UCSD-AML1 (cell line): ENCODE results near the gene CPLX3.
"Not testable (repeated sequence)": the region's sequence is repeated elsewhere in the genome, so short reads cannot be mapped to it uniquely, and the experiment has no call there.

Source experiments
- DNase-seq: peaks from one replicate; lab custom pipeline; 2025; ENCODE audit not compliant: unreplicated experiment; lab: John Stamatoyannopoulos, UW

The CPLX3 gene, protein sequence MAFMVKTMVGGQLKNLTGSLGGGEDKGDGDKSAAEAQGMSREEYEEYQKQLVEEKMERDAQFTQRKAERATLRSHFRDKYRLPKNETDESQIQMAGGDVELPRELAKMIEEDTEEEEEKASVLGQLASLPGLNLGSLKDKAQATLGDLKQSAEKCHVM

DNA sequence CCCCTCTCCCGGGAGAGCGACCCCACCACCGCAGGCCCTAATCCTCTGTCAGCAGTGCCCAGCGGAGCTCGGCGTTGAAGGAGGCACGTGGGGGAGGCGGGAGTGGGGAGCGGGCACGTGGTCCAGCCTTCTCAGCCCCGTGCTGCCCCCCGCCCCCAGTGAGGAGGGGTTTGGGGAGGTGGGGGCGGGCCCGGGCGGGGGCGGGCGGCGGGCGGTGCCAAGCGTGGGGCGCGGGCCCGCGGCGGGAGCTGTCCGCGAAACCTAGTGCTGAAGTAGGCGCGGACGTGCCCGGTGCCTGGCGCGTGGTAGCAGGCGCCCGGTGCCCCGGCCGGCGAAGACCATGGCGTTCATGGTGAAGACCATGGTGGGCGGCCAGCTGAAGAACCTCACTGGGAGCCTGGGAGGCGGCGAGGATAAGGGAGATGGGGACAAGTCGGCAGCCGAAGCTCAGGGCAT, at the start of gene CPLX3:
Gene CPLX3 (plus strand): TSS at position 264 of the 456 bp plus-strand sequence. CDS start 77 bp downstream, at position 341.
- DNase-seq: peak; percentile 30

DNA sequence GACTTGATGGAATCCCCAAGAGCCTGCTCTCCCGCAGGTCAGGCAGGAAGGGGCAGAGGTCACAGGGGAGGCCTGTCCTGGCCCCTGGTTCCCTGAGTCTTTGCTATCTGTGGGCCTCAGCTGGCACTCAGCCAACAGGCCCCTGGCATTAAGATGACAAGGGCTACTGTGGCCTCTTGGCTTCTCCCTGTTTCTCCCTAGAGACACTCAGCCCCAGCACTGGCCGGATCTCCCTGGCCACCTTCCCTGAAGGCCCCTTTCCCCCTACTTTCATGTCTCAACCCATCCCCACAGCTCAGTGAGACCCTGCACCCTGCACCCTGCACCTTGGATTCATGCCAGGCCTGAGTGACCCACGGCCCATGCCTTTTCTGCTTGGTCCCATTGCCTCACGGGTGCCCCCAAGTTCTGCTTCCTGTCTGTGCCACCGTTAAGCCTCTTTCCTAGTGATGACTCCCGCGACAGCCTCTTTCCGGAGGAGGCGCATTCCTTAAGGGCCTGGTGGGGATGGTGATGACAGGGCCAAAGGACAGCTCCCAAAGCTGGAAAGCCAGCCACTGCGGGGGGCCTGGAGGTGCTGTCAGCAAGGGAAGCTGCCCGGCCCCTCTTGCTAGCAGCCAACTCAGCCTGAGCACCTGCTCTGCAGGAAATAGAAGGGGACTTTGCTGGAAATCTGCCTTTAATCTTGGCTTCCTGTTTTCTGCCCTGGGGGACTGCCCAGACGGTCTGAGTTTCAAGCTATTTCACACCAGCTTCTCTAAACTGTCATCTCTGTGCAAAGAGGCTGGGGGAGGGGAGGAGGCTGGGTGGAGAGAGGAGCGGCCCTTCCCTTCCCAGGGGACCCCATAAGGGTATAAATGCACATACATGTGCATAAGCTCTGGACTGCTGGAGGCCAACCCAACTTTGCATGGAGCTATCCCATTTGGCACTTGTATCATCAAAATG, 49.3 kb upstream of the CPLX3 start:
- DNase-seq: peak; percentile 80

DNA sequence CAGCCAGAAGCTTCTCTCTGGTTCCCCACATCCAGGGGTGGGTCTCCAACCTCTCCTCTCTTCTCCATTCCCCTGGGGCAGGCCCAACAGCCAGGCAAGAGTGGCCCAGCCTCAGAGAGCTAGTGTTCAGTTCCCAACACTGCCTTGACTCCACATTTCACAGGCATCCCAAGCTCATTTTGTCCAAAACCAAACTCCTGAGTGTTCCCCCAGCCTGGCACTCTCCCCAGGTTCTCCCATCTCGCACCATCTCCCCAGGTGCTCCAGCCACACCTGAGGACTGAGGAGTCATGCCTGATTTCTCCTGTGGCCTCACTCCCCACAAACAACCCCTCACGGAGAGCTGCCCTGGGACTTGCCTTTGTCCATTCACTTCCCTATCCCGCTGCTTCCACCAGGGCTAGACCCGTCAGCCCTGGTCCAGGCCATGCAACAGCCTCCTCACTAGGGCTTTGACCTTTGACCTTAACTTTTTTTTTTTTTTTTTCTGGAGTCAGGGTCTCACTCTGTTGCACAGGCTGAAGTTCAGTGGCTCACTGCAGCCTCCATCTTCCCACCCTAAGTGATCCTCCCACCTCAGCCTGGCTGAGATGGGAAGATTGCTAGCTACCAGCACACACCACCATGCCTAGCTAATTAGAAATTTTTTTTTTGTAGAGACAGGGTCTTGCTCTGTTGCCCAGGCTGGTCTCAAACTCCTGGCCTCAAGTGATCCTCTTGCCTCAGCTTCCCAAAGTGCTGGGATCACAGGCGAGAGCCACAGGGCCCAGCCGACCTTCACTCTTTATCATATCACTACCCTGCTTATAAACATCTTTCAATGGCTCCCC, 48.4 kb upstream of the CPLX3 start:
- DNase-seq: no peak

DNA sequence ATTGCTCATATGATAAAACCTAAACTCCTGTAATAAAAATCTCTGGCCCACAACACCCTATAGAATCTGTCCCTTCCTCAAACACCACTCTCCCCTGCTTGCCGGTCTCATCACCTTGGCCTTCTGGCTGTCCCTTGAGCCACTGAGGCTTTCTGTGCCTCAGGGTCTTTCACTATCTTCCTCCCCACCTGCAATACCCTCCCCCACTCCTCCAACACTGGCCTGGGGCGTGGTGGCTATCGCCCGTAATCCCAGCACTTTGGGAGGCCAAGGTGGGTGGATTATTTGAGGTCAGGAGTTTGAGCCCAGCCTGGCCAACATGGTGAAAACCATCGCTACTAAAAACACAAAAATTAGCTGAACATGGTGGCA, 47.8 kb upstream of the CPLX3 start:
- DNase-seq: no peak

DNA sequence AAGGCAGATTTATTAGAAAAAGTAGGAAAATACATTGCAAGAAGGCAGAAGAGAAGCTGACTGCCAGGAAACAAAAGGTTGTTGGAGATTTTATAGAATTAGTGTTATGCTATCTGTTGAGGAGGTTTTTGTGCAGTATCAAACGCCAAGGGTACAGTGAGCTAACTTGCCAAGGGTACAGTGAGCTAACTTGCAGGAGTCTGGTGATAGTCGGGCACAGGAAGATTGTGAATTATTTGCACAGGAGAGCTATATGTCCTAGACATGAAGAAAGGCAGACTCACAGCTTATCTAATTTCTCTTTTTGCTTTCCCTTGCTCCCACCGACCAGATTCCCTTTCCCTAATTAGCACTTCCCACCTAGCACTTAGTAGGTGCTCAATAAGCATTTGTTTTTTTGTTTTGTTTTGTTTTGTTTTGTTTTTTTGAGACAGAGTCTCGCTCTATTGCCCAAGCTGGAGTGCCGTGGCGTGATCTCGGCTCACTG, 47.2 kb upstream of the CPLX3 start:
- DNase-seq: no peak

DNA sequence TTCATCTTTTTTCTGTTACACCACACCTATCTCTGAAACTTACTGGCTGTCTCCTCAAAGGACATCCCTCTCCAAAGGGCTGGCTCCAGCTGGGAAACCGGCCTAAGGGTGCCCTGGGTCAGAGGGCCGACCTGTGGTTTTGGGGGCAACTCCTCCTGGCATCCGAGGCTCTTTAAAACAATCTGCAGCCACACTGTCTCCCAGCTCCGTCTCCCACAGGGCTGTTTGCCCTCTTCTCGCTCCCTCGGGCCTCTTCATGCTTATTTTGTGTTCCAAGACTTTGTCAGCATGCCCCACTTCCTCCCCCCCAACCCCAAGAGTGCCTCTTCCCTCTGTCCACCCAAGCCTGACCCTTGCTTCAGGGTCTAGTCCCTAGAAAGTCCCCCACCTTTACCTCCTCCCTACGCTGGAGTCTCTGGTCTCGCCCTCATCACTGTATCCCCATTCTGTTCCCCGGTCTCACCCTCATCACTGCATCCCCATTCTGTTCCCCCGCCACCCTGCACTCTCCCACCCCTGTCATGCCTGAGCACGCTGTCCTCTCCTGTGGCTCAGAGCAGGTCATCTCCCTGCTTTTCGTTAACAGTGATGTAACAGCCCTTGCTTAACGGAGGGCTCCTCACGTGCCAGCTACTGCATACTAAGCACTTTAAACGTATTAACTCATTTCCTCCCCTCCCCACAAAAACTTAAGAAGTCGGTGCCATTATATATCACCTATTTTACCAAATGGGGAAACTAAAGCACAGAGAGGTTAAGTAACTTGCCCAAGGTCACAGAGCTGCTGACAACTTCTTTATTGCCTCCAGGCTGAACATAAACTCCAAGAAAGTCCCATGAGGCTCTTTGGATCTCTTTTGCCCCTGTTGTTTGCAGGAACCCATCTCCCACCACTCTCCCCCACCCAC, 45.6 kb upstream of the CPLX3 start:
- no peak for DNase-seq

DNA sequence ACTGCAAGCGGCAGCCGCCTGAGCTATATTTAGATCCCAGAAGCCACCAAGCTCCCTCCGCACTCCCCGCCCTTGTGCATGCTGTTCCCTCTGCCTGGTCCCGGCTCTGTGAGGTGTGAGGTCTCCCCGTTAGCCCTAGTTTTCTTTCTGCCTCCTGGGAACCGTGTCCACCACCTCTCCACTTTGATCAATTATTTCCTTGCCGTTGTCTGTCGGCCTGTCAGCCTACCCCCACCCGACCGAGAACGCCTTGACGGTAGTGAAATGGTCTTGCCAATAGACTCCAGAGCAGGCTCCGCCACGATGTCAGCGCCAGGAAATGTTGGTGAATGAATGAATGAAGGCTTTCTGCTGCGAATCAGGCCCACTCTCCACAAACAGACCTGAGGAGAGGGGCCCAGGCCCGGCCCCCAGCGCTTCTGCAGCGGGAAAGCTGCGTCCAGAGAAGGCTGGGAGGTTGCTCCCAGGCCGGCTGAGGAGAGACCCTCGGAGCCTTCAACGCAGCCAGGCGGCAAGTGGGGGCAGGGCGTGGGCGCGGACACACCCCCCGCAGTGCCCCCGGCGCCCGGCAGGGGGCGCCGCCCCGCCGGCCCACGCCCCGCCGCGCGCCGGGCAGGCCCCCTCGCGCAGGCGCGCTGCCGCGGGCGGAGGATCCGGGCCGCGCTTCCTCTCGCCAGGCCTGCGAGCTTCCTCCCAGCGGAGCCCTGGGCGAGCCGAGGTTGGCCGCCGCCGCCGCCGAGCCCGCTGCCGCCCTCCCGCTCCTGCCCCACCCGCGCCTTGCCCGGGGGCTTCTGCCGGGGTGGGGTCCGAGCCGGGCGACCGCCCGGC, 44.8 kb upstream of the CPLX3 start, which contains the start of gene CSK:
Gene CSK (plus strand): TSS at position 650 of the 828 bp plus-strand sequence. CDS start 16,218 bp downstream, outside the sequence.
- peak; percentile 85 for DNase-seq

DNA sequence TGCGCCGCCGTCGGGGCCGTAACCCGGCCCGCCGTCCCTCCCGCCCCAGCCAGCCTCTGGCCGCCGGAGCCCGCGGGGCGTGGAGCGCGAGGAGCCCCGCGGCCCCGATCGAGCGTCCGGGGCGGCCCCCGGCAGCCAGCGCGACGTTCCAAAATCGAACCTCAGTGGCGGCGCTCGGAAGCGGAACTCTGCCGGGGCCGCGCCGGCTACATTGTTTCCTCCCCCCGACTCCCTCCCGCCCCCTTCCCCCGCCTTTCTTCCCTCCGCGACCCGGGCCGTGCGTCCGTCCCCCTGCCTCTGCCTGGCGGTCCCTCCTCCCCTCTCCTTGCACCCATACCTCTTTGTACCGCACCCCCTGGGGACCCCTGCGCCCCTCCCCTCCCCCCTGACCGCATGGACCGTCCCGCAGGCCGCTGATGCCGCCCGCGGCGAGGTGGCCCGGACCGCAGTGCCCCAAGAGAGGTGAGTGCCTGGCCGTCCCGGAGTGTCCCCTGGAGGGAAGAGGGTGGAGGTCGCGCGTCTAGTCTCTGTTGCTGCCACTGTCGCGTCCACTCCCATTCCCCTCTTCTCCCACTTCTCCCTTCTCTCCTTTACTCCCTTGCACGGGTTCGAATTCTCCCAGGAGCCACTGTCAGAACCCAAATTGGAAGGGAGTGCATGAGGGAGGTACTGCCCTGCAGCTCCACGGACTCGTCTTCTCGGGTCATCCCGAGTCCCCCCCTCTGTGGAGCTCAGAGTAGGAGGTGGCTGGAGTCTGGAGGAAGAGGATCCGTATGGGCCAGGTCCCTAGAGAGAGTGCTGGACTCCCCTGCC, 44.0 kb upstream of the CPLX3 start:
- DNase-seq: peak; percentile 52

DNA sequence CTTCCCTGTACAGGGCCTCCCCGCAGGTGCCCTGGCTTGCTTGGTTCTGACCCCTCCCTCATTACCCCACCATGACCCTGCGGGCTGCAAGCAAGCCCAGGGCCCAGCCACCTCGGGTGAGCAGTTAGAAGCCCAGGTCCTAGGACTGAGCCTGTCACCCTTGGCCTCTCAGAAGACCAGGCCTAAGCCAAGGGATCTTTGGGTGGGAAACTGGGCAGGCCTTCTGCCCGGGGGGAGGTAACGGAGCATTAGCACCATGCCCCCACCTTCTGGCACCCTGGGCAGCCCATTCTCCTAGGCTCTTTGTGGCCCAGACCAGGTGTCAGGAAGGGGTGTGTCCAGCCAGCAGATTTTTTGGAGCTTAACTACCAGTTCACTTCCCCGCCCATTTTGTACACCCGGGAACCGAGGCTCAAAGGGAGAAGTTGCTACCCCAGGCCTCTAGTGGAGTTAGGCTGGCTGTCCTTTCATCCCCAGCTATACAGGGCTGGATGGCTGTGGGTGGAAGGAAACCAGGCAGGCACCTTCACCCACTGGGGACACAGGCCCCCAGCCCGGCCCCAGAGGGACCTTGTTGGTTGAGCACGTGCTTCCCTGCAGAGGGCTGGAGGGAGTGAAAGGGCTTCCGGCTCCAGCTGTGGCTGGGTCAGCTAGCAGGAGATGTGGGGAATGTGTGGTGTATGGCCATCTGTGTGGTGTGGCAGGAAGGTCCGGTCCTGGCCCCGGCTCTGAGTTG, 43.2 kb upstream of the CPLX3 start:
- peak; percentile 58 for DNase-seq

DNA sequence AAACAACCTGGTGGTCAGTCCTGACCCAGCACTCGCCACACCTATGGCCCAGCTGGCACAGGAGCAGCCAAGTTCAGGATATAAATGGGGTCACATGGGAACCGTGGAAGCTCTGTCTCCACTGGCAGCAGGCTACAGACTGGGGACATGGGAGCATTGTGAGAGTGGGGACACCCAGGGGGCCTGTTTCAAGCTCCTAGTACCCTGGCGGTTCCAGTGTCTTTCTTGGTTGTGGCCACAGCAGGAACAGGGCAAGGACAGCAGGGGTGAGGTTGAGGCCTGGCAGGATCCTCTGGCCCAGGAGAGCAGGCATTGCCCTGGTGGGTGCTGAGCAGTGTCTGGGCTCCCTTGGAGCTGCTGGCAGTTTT, 42.6 kb upstream of the CPLX3 start:
- DNase-seq: no peak

DNA sequence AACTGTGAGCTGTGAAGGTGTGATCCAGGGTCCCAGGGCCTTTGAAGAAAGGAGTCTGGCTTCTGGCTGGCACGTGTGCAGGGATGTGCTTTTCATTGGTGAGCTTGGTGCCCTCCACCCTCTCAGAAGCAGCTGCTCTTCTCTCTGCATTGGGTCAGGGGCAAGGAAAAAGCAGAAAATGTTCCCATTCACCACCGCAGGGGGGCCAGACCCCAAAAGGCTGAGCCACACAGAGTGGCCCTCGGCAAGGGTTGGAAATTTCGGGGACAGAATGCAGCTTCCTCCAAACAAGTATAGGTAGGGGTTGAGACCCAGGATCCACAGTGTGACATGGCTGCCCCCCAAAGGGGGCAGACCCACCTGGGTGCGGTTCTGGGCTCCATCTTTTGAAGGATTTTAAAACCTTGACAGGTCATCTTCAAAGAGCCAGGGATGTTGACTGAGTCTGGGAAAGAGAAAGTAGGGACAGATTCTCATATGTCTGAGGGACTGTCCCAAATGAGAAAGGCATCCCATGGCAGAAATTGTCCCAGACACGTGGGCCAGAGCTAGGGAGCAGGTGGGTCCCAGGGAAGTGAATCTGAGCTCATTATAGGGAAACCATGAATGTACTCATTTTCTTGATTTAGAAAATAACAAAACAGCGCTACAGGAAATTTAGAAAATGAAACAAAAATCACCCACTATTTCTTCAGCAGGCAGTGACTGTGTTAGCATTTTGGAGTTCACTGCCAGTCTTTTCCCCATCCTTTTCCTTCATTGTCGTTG, 41.8 kb upstream of the CPLX3 start:
- DNase-seq: no peak

DNA sequence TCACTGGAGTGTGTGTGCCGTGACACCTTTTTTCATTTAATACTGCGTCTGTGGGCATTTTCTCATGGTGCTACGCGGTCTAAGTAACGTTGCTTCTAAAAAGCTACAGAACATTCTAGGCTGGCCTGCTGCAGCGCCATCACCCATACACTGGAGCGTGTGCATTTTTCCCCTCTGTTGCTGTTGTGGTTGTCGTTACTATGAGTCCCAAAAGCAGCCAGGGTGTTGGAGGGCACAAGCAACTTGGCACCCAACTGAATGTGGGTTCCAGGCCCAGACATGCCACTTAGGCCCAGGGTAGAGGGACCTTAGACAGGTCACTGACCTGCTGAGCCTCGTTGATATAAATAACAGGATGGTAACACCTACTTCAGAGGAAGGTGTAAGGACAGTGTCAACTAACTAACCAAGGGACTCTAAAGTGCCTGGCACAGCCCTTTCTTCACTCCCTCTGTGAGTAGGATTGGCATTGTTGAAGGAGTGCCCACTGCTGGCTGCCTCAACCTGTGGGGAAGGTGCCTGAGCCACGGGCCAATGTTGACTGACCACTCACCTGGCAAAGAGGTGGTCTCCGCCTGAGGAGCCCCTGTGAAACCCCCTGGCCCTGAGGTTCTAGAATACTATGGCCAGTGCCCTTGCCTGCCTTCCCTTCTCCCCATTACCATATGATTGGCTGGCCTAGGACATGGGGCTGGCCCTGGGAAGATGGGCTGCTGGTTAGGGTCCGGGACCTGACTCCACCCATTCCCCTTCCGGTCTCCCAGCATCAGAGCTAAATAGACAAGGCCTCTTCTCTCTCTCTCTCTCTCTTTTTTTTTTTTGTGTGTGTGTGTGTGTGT, 41.0 kb upstream of the CPLX3 start:
- DNase-seq: peak; percentile 28

DNA sequence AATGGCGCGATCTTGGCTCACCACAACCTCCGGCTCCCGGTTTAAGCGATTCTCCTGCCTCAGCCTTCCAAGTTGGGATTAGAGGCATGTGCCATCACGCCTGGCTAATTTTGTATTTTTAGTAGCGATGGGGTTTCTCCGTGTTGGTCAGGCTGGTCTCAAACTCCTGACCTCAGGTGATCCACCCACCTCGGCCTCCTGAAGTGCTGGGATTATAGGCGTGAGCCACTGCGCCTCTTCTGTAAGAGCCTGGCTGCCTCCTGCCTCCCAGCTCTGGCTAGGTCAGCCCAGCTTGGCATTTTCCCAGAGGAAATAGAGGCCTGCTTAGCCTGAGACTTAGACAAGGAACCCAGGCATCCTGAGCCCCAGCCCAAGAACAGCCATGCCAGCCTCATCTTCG, 40.3 kb upstream of the CPLX3 start:
- DNase-seq: not testable (repeated sequence)

DNA sequence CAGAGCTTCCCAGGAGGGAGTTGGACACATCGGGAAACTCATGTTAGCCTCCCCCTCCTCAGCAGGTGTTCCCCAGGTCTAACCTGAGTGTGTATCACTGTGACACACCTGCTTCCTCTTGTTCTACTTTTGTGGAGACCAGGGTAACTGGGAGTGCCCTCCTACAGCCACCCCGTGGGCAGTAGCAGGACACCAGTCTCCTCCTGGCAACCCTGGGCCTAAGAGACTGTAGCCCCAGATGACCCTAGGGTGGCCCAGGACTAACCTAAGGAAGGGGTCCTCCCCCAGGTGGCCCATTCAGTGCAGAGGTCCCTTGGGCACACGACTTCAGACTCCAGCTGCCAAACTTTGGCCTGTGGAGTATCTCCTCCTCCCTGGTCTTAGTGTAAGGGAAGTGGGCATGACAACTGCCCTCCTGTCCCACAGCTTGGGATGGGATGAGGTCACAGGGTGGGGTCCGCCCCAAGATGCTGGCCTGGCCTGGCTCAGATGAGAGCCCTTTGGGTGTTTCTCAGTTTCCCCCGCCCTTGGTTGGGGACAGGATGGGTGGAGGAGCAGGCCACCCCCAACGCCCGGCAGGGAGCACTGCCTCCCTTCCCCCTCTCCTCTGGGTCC, 39.8 kb upstream of the CPLX3 start:
- DNase-seq: peak; percentile 52

DNA sequence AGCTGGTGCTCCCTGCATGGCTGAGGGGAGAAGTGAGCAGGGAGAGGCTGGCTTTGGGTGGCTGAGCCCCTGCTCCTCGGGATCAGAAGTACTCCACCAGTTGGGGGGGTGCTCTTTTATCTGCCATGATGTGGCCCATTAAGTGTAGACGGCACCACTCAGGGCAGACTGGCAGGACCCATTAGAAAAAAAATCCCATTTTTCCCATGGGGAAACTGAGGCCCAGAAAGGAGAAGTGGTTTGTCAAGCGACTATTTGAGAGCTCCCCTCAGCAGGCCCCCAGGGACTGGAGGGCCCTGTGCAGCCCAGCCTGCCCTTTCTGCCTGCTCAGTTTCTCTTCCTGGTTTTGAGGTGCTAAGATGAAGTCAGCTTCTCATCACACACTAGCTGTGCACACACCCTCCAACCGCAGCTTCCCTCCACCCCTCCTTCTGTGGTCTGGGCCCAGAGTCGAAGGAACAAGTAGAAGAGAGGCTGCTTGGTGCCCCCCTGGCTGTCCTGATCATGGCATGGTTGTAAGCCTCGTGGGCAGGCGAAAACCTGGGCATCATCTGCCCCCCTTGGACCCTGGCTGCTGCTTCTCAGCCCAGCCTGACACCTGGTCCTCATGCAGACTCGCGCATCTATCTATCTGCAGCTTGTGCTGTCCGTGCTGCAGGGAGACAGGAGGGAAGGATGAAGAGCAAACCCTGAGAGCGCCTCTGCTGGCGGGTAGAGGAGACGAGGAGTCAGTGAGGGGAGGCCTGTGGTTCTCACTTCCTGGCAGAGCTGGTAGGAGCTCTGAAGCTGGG, 39.0 kb upstream of the CPLX3 start:
- peak; percentile 93 for DNase-seq
